ENCODE data around the gene AFAP1L2. TPM values are rescaled to one million over a fixed set of nuclear protein-coding genes. Genes with fewer than 3 reads are reported as not detected.
A peak's percentile ranks its signal among the peaks of the same experiment; 100 is the strongest.

Gene AFAP1L2
- total RNA-seq, 1 donor from 2014 or later: 3.6 TPM

- peaks cover 16% of the 10 kb centered on the region for H3K4me1 Mint-ChIP-seq
- H3K36me3 Mint-ChIP-seq (ENCODE audit: low read depth): no peaks in the 10 kb centered on the region
- no peak for DNase-seq
- H3K27me3 Mint-ChIP-seq: no peaks in the 10 kb centered on the region
- H3K27ac Mint-ChIP-seq: no peak overlapping the region
- no peaks in the 10 kb centered on the region for H3K9me3 Mint-ChIP-seq
- no peak overlapping the region for H3K4me3 Mint-ChIP-seq
- intact Hi-C loops (cut with micrococcal nuclease): loop anchor here (10.0 kb wide), 1 partner anchor 133 kb away; the partner anchor contains the start of genes CCDC186 and TDRD1
Observed at GRCh38 chr10:114307731-114308130, 96.6 kb downstream of the AFAP1L2 start.

DNA sequence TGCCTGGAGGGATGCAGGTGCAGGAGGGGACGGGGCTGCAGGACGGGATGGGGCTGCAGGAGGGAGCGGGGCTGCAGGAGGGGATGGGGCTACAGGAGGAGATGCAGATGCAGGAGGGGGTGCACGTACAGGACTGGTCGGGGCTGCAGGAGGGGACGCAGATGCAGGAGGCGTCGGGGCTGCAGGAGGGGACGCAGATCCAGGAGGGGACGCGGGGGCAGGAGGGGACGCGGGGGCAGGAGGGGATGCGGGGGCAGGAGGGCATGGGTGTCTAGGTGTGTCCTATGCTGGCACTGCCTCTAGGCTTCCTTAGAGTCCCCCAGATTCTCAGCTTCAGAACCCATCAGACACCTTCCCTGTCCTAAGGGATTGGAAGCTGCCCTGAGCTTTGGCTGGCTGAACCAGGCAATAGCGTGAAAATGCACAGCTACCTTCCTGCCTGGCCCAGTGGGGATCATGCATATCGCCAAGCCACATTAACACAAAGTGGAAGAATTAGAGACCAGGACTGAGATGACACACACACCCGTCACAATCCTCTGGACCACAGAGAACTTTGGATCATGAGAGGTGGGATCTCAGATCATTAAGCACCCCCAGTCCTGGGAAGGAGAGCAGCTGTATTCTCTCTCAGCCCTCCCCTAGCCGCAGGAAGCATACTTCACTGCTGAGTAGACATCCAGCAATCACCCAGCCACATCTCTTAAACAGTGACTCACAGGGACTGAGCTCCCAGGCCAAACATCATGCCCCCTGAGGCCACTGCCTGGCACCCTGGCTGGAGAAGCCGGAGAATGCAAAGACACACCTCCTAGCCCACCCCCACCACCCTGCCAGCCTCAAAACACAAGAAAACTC, 98.0 kb downstream of the AFAP1L2 start:
- H3K27ac Mint-ChIP-seq: no peak overlapping the region
- peaks cover 16% of the 10 kb centered on the region for H3K4me1 Mint-ChIP-seq
- no peaks in the 10 kb centered on the region for H3K27me3 Mint-ChIP-seq
- no peak overlapping the region for H3K4me3 Mint-ChIP-seq
- H3K9me3 Mint-ChIP-seq: no peaks in the 10 kb centered on the region
- no peaks in the 10 kb centered on the region for H3K36me3 Mint-ChIP-seq (ENCODE audit: low read depth)
- DNase-seq: no peak
- intact Hi-C loops (cut with micrococcal nuclease): loop anchor here (10.0 kb wide), 1 partner anchor 132 kb away; the partner anchor contains the start of genes CCDC186 and TDRD1

GRCh38 chr10:114305521-114305925, 98.8 kb downstream of the AFAP1L2 start:
- Mint-ChIP-seq H3K27me3 (no peaks in the 10 kb centered on the region), H3K4me1 (peaks cover 16% of the 10 kb centered on the region), H3K27ac (no peak overlapping the region), H3K4me3 (peak overlapping the region; percentile 86), H3K36me3 (ENCODE audit: low read depth) (no peaks in the 10 kb centered on the region), H3K9me3 (no peaks in the 10 kb centered on the region)
- no peak for DNase-seq
- intact Hi-C loops (cut with micrococcal nuclease): loop anchor here (2.0 to 10.0 kb wide), 2 partner anchors 131 to 243 kb away; partner anchors contain the start of genes CCDC186 and TDRD1

GRCh38 chr10:114304571-114305421, 99.5 kb downstream of the AFAP1L2 start:
- no peaks in the 10 kb centered on the region for H3K27me3 Mint-ChIP-seq
- peak overlapping the region; percentile 86 for H3K4me3 Mint-ChIP-seq
- H3K27ac Mint-ChIP-seq: peak overlapping the region; percentile 60
- H3K9me3 Mint-ChIP-seq: no peaks in the 10 kb centered on the region
- H3K4me1 Mint-ChIP-seq: peaks cover 16% of the 10 kb centered on the region
- no peaks in the 10 kb centered on the region for H3K36me3 Mint-ChIP-seq (ENCODE audit: low read depth)
- intact Hi-C loops (cut with micrococcal nuclease): loop anchor here (1.0 to 10.0 kb wide), 7 partner anchors 98 to 828 kb away; partner anchors contain the start of genes AFAP1L2, CCDC186 and TDRD1
- peak; percentile 83 for DNase-seq

- Mint-ChIP-seq H3K4me3 (peak overlapping the region; percentile 86), H3K27ac (peak overlapping the region; percentile 60), H3K4me1 (peaks cover 16% of the 10 kb centered on the region), H3K9me3 (no peaks in the 10 kb centered on the region), H3K27me3 (no peaks in the 10 kb centered on the region), H3K36me3 (ENCODE audit: low read depth) (no peaks in the 10 kb centered on the region)
- peak; percentile 91 for DNase-seq
- intact Hi-C loops (cut with micrococcal nuclease): loop anchor here (1.0 to 10.0 kb wide), 7 partner anchors 98 to 828 kb away; partner anchors contain the start of genes AFAP1L2, CCDC186 and TDRD1
Observed at GRCh38 chr10:114304017-114304570, 100.2 kb downstream of the AFAP1L2 start.

GRCh38 chr10:114303556-114303955, 100.7 kb downstream of the AFAP1L2 start:
- Mint-ChIP-seq H3K4me3 (peak overlapping the region; percentile 86), H3K27me3 (no peaks in the 10 kb centered on the region), H3K4me1 (peaks cover 16% of the 10 kb centered on the region), H3K27ac (peak overlapping the region; percentile 60), H3K9me3 (no peaks in the 10 kb centered on the region), H3K36me3 (ENCODE audit: low read depth) (no peaks in the 10 kb centered on the region)
- intact Hi-C loops (cut with micrococcal nuclease): loop anchor here (5.0 to 10.0 kb wide), 3 partner anchors 99 to 829 kb away; partner anchors contain the start of genes AFAP1L2, CCDC186 and TDRD1
- no peak for DNase-seq

GRCh38 chr10:114301951-114302710, 102.2 kb downstream of the AFAP1L2 start:
- DNase-seq: no peak
- Mint-ChIP-seq H3K4me3 (no peak overlapping the region), H3K27ac (no peak overlapping the region), H3K4me1 (peaks cover 12% of the 10 kb centered on the region), H3K36me3 (ENCODE audit: low read depth) (no peaks in the 10 kb centered on the region), H3K27me3 (no peaks in the 10 kb centered on the region), H3K9me3 (no peaks in the 10 kb centered on the region)
- intact Hi-C loops (cut with micrococcal nuclease): loop anchor here (5.0 to 10.0 kb wide), 3 partner anchors 100 to 830 kb away; partner anchors contain the start of genes AFAP1L2, CCDC186 and TDRD1

DNA sequence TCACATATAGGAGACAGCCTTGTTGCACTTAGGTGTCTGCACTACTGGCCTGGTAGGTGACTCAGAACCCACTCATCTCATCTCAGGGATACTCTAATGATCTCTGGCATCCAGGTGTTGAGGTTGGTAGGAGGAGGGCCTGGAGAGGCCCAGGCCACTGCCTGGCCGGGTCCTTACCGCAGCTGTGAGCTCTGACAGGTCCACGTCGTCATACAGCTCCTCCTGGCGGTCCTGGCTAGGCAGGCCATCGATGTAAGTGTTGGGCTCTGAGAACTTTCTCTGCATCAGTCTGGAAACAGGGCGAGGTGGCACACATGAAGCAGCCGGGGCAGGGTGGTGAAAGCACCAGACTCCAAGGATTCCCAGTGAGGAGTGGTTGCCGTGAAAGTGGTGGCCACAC, 103.1 kb downstream of the AFAP1L2 start:
- Mint-ChIP-seq H3K27me3 (no peaks in the 10 kb centered on the region), H3K27ac (no peak overlapping the region), H3K36me3 (ENCODE audit: low read depth) (peaks cover 4% of the 10 kb centered on the region), H3K4me3 (no peak overlapping the region), H3K4me1 (peaks cover 12% of the 10 kb centered on the region), H3K9me3 (peaks cover 2% of the 10 kb centered on the region)
- intact Hi-C loops (cut with micrococcal nuclease): loop anchor here (5.0 to 10.0 kb wide), 3 partner anchors 101 to 831 kb away; partner anchors contain the start of genes AFAP1L2, CCDC186 and TDRD1
- no peak for DNase-seq

DNA sequence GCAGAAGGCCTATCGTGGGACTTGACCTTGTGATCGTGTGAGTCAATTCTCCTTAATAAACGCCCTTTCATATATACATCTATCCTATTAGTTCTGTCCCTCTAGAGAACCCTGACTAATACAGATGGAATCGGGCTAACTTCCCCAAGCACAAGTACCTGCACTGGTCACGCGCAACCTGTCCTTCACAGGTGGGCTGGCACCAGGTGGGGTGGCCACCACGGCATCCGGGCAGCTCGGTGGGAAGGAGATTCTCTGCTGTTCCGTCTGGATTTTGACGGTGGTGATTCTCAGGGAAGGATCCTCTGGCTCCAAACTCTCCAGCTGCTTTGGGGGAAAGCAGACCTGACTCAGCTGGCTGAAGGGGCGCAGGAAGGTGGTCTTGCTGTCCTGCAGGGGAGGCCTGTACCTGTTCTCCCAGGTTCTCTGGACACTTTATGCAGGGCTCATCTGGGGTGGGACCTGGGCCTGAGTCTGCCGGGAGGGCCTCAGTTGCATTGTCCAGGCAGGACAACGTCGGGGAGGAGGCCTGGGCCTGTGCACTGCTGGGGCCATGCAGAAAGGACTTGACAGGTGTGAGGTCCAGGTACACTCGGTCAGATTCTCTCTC, 104.2 kb downstream of the AFAP1L2 start:
- no peaks in the 10 kb centered on the region for H3K27me3 Mint-ChIP-seq
- peaks cover 12% of the 10 kb centered on the region for H3K4me1 Mint-ChIP-seq
- H3K9me3 Mint-ChIP-seq: peaks cover 10% of the 10 kb centered on the region
- intact Hi-C loops (cut with micrococcal nuclease): loop anchor here (5.0 to 10.0 kb wide), 3 partner anchors 102 to 832 kb away; partner anchors contain the start of genes AFAP1L2, CCDC186 and TDRD1
- DNase-seq: no peak
- H3K36me3 Mint-ChIP-seq (ENCODE audit: low read depth): peaks cover 13% of the 10 kb centered on the region
- no peak overlapping the region for H3K4me3 Mint-ChIP-seq
- H3K27ac Mint-ChIP-seq: no peak overlapping the region

DNA sequence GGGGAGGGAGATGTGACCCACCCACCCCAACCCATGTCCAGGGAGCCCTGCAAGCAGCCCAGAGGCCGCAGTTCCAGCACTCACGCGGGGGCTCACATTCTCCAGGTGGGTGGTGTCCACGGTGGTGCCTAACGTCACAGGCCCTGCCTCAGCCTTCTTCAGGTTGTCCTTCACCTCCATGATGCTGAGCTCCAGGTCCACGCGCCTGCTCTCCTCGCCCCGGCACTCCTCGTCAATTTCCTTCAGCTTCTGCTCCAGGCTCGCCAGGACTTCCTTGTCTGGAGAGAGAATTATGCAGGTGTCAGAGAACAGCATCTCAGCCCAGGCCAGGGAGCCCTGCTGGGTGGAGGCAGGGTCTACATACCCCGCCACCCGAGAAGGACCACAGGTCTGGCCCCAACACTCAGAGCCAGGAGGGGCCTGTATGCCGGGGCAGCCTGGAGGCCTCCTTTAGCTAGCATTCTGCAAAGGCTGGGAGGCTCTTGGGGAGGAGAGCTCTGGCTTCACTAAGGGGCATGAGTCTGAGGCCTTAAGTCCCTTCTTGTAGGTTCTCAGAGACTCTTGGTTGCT, 107.1 kb downstream of the AFAP1L2 start:
- intact Hi-C loops (cut with micrococcal nuclease): no loop called here
- Mint-ChIP-seq H3K4me3 (no peak overlapping the region), H3K27me3 (no peaks in the 10 kb centered on the region), H3K36me3 (ENCODE audit: low read depth) (peaks cover 13% of the 10 kb centered on the region), H3K27ac (no peak overlapping the region), H3K4me1 (no peaks in the 10 kb centered on the region), H3K9me3 (peaks cover 16% of the 10 kb centered on the region)
- DNase-seq: no peak

- Mint-ChIP-seq H3K4me1 (no peaks in the 10 kb centered on the region), H3K4me3 (no peak overlapping the region), H3K9me3 (peaks cover 16% of the 10 kb centered on the region), H3K36me3 (ENCODE audit: low read depth) (peaks cover 13% of the 10 kb centered on the region), H3K27me3 (no peaks in the 10 kb centered on the region), H3K27ac (no peak overlapping the region)
- intact Hi-C loops (cut with micrococcal nuclease): no loop called here
- no peak for DNase-seq
Observed at GRCh38 chr10:114295393-114295792, 108.9 kb downstream of the AFAP1L2 start.

- Mint-ChIP-seq H3K27ac (no peak overlapping the region), H3K36me3 (ENCODE audit: low read depth) (peaks cover 13% of the 10 kb centered on the region), H3K4me1 (no peaks in the 10 kb centered on the region), H3K9me3 (peaks cover 16% of the 10 kb centered on the region), H3K4me3 (no peak overlapping the region), H3K27me3 (no peaks in the 10 kb centered on the region)
- intact Hi-C loops (cut with micrococcal nuclease): no loop called here
- no peak for DNase-seq
Observed at GRCh38 chr10:114294549-114294948, 109.8 kb downstream of the AFAP1L2 start.
